ENCODE results near the gene FECH. TPM values are rescaled to one million over a fixed set of nuclear protein-coding genes. Genes with fewer than 3 reads are reported as not detected.

Gene FECH
- total and polyA plus RNA-seq, 12 donors = 6.4 to 247 (median 46.8) TPM

DNA sequence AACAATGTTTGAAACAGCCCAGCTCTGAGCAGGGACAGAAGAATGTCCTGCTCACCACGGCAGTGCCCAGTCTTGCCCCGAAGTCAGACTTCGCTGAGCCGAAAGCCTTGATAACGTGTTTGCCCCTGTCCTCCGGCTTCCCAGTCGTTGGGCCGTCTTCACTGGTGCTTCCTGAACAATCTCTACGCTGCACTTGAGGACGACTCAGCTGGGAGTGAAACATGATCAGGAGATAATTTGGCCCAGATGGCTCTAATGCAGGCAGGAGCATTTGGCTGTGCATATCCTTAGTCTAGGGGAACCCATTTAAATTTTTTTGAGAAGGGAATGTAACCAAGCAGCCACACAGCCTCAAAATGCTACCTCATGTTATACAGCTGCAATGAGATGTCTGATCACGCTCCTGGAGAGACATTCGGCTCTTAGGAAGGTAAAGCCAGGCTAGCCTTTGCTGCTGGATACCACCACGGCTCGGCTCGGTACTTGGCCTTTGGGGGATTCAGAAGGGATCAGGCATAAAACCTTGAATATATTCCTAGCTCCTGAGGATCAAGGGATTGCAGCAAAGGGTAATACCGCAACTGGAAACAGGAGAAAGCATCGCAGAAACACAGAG is 43.6 kb downstream of the FECH start:
- TF ChIP-seq, protein P1, sequence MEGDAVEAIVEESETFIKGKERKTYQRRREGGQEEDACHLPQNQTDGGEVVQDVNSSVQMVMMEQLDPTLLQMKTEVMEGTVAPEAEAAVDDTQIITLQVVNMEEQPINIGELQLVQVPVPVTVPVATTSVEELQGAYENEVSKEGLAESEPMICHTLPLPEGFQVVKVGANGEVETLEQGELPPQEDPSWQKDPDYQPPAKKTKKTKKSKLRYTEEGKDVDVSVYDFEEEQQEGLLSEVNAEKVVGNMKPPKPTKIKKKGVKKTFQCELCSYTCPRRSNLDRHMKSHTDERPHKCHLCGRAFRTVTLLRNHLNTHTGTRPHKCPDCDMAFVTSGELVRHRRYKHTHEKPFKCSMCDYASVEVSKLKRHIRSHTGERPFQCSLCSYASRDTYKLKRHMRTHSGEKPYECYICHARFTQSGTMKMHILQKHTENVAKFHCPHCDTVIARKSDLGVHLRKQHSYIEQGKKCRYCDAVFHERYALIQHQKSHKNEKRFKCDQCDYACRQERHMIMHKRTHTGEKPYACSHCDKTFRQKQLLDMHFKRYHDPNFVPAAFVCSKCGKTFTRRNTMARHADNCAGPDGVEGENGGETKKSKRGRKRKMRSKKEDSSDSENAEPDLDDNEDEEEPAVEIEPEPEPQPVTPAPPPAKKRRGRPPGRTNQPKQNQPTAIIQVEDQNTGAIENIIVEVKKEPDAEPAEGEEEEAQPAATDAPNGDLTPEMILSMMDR (IDR thresholded peaks at IDR 0.05) = no peak
- TF ChIP-seq POLR2A (IDR thresholded peaks at IDR 0.05) = no peak
- no peak overlapping the region for H3K4me3 ChIP-seq

DNA sequence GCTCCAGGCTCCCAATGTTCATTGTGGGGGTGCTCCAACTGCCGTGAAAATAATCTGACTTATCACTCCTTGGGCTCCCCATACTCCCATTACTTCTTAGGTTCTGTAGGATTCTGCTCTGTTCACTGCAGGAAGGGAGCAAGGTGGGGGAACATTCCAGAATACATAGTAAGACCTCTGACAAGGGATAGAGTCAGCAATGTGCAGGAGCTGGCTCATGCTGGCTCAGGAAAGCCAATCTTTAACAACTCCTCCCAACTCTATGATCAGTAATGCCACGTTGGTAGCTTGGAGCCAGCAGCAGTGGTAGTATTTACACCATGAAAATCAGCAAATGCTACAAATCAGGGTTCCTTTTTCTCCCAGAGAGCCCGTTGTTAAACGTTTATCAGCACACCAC is 44.4 kb downstream of the FECH start:
- Histone ChIP-seq H3K27ac (no peak overlapping the region), H3K27me3 (no peaks in the 10 kb centered on the region), H3K36me3 (replicated peaks in 1 of 2) (no peaks in the 10 kb centered on the region), H3K9me3 (replicated peaks in 1 of 3) (no peaks in the 10 kb centered on the region), H3K4me1 (replicated peaks in 1 of 2) (no peaks in the 10 kb centered on the region), H3K4me3 (no peak overlapping the region)
- no peak for TF ChIP-seq POLR2A (IDR thresholded peaks at IDR 0.05)
- TF ChIP-seq, protein P1 (IDR thresholded peaks at IDR 0.05) = no peak
- DNase-seq = no peak
- 41 to 60% (median 50%) methylated on average over 4 of the region's 4 CpGs for whole genome bisulfite sequencing, 4 donors
- intact Hi-C loops (cut with DNase I) = no loop called here

More for the DNA sequence above, 43.6 kb downstream of the FECH start:
- 75 to 86% (median 82%) methylated on average over 17 of the region's 17 CpGs for WGBS, 4 donors
- Histone ChIP-seq H3K27ac (no peak overlapping the region), H3K4me1 (replicated peaks in 1 of 2) (no peaks in the 10 kb centered on the region), H3K9me3 (replicated peaks in 1 of 3) (no peaks in the 10 kb centered on the region), H3K27me3 (no peaks in the 10 kb centered on the region), H3K36me3 (replicated peaks in 1 of 2) (no peaks in the 10 kb centered on the region)
- no peak for DNase-seq
- intact Hi-C loops (cut with DNase I) = no loop called here

- intact Hi-C loops (cut with DNase I) = no loop called here
- Histone ChIP-seq H3K9me3 (replicated peaks in 1 of 3) (no peaks in the 10 kb centered on the region), H3K27ac (no peak overlapping the region), H3K27me3 (no peaks in the 10 kb centered on the region), H3K4me1 (replicated peaks in 1 of 2) (no peaks in the 10 kb centered on the region), H3K36me3 (replicated peaks in 1 of 2) (no peaks in the 10 kb centered on the region), H3K4me3 (no peak overlapping the region)
- no peak for DNase-seq
- WGBS, 4 donors = 92 to 95% (median 92%) methylated on average over 4 of the region's 4 CpGs
- TF ChIP-seq POLR2A (IDR thresholded peaks at IDR 0.05) = no peak
- TF ChIP-seq, protein P1 (IDR thresholded peaks at IDR 0.05) = no peak
These were observed 46.8 kb downstream of the FECH start for GRCh38 chr18:57539702-57540101.

DNA sequence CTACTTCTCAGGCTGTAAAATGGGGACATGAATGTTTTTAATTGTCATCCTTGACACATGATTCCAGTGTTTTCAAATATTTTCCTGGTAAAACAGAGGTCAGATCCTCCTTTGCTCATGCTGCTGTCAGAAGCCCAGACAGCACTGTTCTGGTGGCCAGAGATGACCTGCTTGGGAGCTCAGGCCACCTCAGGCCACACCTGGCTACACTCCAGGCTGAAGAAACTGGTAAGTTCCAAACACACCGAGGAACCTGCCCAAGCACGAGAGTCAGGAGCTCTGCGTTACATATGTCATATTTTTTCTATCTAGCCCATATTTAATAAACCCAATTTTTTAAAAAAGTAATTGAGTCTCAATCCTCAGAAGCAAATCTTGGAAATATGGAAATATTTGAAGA is 47.9 kb downstream of the FECH start:
- intact Hi-C loops (cut with DNase I) = no loop called here
- H3K4me1 ChIP-seq (replicated peaks in 1 of 2) = peaks cover 3 to 6% of the 10 kb centered on the region in 2 donors
- no peaks in the 10 kb centered on the region for H3K9me3 ChIP-seq (replicated peaks in 1 of 3)
- H3K27me3 ChIP-seq = no peaks in the 10 kb centered on the region
- no peak overlapping the region for H3K4me3 ChIP-seq
- WGBS, 4 donors = 91 to 97% (median 92%) methylated on average over 3 of the region's 3 CpGs
- TF ChIP-seq, protein P1 (IDR thresholded peaks at IDR 0.05) = no peak
- TF ChIP-seq POLR2A (IDR thresholded peaks at IDR 0.05) = no peak
- H3K36me3 ChIP-seq (replicated peaks in 1 of 2) = no peaks in the 10 kb centered on the region
- H3K27ac ChIP-seq = no peak overlapping the region
- DNase-seq = no peak
